Measurements from ENCODE around the gene LARGE1. TPM values are rescaled to one million over a fixed set of nuclear protein-coding genes. Genes with fewer than 3 reads are reported as not detected.

LARGE1 gene
- total RNA-seq, 2 donors from 2014 or later: 80.5 to 101 TPM

DNA sequence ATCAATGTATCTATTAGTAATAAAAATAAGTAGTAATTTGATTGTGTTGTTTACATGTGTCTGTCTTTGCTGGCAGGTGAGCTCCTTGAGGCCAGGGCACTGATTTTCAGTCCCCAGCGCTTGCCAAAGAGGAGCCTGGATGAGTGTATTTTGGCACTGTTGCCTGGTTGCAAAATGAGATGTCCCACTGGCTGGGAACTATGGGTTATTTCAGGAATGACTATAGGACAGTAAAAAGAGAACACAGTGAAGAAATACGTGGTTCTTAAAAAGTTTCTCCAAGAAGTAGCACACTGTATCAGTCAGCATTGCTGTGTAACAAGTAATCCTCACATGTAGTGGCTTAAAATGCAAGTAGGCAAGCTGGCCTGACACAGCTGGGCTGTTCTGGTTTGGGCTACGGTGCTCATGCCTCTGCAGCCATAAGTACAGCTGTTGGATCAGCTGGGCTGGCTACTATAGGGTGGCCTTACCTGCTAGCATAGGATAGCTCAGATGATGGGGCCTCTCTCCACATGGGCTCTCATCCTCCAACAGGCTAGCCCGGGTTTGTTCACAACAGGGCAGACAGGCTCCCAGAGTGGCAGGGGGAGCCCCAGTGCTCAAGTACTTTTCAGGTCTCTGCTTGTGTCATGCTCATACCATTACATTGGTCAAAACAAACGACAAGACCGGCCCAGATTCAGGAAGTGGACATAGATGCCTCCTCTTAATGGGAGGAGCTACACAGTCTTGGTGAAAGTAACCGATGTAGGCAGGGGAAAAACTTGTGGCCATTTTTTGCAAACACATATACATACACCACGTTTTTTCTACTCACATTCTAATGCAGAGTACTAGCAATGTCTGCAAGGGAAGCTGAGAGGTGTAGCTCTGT lies 399.1 kb downstream of the LARGE1 start:
- TF ChIP-seq, protein P1, sequence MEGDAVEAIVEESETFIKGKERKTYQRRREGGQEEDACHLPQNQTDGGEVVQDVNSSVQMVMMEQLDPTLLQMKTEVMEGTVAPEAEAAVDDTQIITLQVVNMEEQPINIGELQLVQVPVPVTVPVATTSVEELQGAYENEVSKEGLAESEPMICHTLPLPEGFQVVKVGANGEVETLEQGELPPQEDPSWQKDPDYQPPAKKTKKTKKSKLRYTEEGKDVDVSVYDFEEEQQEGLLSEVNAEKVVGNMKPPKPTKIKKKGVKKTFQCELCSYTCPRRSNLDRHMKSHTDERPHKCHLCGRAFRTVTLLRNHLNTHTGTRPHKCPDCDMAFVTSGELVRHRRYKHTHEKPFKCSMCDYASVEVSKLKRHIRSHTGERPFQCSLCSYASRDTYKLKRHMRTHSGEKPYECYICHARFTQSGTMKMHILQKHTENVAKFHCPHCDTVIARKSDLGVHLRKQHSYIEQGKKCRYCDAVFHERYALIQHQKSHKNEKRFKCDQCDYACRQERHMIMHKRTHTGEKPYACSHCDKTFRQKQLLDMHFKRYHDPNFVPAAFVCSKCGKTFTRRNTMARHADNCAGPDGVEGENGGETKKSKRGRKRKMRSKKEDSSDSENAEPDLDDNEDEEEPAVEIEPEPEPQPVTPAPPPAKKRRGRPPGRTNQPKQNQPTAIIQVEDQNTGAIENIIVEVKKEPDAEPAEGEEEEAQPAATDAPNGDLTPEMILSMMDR (IDR thresholded peaks at IDR 0.05): no peak
- Histone ChIP-seq H3K4me3 (no peak overlapping the region), H3K27ac (no peak overlapping the region), H3K27me3 (no peaks in the 10 kb centered on the region), H3K36me3 (no peaks in the 10 kb centered on the region), H3K4me1 (peaks cover 0 to 8% of the 10 kb centered on the region in 2 donors), H3K9me3 (peaks cover 0 to 4% of the 10 kb centered on the region in 2 donors)
- DNase-seq (ENCODE audit: low spot score): no peak

DNA sequence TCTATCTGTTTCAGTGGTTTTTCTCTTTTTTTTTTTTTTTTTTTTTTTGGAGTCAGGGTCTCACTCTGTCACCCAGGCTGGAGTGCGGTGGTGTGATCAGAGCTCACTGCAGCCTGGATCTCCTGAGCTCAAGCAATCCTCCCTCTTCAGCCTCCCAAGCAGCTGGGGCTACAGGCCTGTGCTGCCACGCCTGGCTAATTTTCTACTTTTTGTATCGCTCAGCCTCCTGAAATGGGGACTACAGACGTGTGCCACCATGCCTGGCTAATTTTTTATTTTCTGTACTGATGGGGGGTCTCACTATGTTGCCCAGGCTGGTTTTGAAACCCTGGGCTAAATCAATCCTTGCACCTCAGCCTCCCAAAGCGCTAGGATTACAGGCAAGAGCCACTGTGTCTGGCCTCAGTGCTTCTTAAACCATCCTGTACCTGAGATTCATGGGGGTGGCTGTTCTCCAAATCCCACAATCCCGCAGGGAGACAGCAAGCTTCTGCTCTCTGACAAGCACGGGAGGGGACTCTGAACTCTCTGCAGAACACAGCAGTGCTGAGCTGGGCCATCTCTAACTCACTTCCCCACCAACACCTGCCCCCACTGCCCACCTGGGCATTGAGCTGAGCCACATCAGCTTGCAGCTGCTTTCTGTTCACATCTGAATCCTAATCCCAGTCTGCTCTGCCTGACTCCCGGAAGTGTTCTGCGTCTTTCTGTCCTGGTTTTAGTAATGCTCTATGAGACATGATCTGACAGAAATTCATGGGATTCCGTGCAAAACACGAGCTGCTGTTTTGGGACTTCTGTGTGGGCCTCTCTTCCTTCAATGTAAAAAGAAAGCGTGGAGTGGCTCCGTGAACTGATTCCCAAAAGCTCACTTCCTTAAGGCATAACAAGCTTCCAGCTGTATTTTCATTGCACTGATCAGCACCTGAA lies 400.0 kb downstream of the LARGE1 start:
- peaks cover 0 to 8% of the 10 kb centered on the region in 2 donors for H3K4me1 ChIP-seq
- no peak overlapping the region for H3K27ac ChIP-seq
- no peak overlapping the region for H3K4me3 ChIP-seq
- no peaks in the 10 kb centered on the region for H3K27me3 ChIP-seq
- no peak for DNase-seq (ENCODE audit: low spot score)
- no peaks in the 10 kb centered on the region for H3K36me3 ChIP-seq
- H3K9me3 ChIP-seq: peaks cover 0 to 4% of the 10 kb centered on the region in 2 donors
- TF ChIP-seq, protein P1 (IDR thresholded peaks at IDR 0.05): no peak

DNA sequence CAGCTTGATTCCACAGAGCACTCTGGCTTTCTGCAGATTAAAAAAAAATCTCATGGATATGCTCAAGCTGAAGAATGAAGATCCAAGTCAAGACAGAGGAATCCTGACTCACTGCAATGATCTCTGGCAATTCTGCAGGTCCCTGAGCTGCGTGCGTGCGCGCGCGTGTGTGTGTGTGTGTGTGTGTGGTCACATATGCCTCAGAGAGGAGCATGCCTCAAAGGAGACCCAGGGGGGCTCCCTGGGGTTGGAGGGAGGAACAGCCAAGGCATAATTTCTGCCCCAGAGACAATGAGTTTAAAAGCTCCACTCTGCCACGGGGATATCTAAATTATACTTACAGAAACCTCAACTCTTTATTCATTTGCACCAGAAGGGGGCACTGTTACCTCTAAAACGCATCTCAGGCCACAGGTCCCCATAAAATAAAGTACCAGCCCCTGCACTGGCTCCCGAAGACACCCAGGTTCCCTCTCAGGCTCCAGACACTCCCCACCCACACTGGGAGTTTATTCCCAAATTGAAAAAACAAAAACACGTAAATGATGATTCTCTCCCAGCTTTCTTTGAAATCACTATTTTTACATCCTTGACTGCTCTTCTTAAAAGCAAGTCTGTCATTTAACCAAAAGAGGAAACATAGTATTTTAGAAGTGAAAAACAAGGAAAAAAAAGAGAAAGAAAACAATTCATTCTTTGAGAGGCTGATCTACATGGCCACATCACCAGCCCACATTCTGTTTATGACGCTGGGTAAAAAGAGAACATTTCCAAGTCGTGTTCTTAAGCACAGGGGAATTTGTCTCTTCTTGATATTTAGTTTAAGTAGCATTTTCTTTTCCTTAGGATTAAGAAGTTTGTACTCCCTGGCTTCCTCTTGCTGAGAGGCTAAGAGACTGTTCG lies 401.0 kb downstream of the LARGE1 start:
- DNase-seq (ENCODE audit: low spot score): no peak
- H3K27me3 ChIP-seq: no peaks in the 10 kb centered on the region
- H3K4me1 ChIP-seq: peaks cover 0 to 8% of the 10 kb centered on the region in 2 donors
- no peaks in the 10 kb centered on the region for H3K36me3 ChIP-seq
- no peak overlapping the region for H3K4me3 ChIP-seq
- no peak overlapping the region for H3K27ac ChIP-seq
- peaks cover 0 to 4% of the 10 kb centered on the region in 2 donors for H3K9me3 ChIP-seq
- TF ChIP-seq, protein P1 (IDR thresholded peaks at IDR 0.05): peak; percentile 63 to 81

DNA sequence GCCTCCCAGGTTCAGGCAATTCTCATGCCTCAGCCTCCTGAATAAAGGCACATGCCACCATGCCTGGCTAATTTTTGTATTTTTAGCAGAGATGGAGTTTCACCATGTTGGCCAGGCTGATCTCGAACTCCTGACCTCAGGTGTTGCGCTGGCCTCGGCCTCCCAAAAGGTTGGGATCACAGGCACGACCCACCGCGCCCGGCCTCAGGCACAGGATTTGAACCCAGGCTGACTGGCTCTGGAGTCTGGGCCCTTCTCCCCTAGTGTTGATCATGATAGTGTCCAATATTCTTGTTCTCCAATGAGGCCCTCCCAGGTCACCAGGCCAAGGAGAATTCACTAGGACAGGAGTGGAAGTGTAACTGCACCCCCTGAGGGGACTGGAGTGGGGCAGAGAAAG lies 401.9 kb downstream of the LARGE1 start:
- Histone ChIP-seq H3K36me3 (no peaks in the 10 kb centered on the region), H3K4me3 (no peak overlapping the region), H3K27ac (no peak overlapping the region), H3K27me3 (no peaks in the 10 kb centered on the region), H3K9me3 (peaks cover 0 to 4% of the 10 kb centered on the region in 2 donors), H3K4me1 (peaks cover 0 to 8% of the 10 kb centered on the region in 2 donors)
- TF ChIP-seq, protein P1 (IDR thresholded peaks at IDR 0.05): no peak
- no peak for DNase-seq (ENCODE audit: low spot score)

DNA sequence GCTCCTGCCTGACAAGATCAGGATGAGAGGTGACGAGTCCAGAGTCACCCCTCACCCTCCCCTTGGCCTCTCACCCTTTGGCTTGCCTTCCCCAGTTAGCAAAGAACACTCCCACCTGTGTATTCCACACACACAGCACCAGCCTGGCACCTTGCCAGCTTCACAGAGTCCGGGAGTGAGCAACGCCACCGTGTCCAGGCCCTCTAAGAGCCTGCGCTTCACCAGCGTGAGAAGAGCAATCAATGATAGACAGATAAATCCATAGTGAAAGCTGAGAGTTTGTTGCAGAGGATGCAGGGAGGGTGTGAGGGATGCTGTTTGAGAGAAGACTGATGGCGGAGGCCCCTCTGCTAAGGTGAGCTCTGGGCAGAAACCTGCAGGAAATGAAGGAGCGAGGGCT lies 404.5 kb downstream of the LARGE1 start:
- H3K4me1 ChIP-seq: peaks cover 0 to 8% of the 10 kb centered on the region in 2 donors

More for the DNA sequence above, 404.5 kb downstream of the LARGE1 start:
- no peak for DNase-seq (ENCODE audit: low spot score)
- H3K4me3 ChIP-seq: no peak overlapping the region
- H3K27me3 ChIP-seq: no peaks in the 10 kb centered on the region
- TF ChIP-seq, protein P1 (IDR thresholded peaks at IDR 0.05): no peak
- no peaks in the 10 kb centered on the region for H3K9me3 ChIP-seq
- H3K36me3 ChIP-seq: no peaks in the 10 kb centered on the region
- H3K27ac ChIP-seq: no peak overlapping the region

Measured in right atrium auricular region (tissue), 2 donors.